ENCODE data around the gene ASB13.

The ASB13 gene

GRCh38 chr10:5666008-5666840 lies at the start of gene ASB13:
Gene ASB13, minus strand, starts transcription at chr10:5666595. Its CDS starts 44 bp downstream, at chr10:5666551.
- peak; percentile 33 for DNase-seq

GRCh38 chr10:5711642-5712041 lies 45.2 kb upstream of the ASB13 start:
- DNase-seq: no peak

GRCh38 chr10:5710859-5711258 lies 44.5 kb upstream of the ASB13 start:
- DNase-seq: no peak

DNA sequence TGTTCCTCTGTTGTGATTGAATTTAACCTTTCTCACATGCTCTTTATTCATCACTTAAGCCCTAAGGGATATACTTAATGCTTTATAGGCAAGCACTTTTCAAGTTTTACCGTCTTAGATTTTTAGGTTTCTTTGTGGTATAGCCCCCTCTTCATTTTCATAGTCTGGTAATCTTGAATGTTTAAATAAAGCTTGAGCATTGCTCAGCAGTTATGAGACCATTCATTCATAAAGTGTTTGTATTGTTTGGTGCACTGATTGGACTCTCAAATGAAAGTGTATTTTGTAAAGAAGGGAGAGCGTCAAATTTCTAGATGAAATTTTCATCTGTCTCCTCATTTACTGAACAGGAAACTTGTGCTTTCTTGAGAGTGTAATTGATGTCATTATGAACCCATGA lies 43.5 kb upstream of the ASB13 start:
- no peak for DNase-seq

DNA sequence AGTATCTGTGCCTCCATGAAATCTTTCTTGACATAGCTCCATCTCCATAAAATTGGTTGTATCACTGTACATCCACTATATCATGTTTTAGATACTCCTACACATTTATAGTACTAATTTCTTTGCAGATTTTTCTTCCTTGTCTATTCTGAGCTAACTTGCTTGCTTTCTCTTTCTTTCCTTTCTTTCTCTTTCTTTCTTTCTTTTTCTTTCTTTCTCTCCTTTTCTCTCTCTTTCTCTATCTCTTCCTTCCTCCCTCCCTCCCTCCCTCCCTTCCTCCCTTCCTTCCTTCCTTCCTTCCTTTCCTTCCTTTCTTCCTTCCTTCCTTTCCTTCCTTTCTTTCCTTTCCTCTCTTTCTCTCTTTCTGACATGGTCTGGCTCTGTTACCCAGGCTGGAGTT lies 42.0 kb upstream of the ASB13 start:
- DNase-seq: no peak

- no peak for DNase-seq
These were observed 31.7 kb upstream of the ASB13 start for GRCh38 chr10:5698062-5698461.

DNA sequence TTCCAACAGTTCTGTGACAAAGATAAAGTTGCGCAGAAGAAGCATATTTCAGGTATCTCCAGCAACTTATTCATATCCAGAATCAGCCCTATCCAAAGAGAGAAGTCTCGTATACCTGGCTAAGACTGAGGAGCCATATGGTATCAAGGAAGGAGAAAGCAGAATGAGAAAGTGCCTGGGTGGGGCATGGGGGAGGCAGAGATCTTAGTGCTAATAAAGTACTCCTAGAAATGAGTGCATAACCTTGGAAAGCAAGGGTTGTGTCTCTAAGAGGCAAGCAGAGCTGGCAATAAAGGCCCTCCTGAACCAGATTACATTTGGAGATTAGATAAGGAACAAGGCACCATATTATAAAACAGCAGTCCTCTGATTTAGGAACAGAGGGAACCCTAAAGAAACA lies 30.9 kb upstream of the ASB13 start:
- DNase-seq: no peak

DNA sequence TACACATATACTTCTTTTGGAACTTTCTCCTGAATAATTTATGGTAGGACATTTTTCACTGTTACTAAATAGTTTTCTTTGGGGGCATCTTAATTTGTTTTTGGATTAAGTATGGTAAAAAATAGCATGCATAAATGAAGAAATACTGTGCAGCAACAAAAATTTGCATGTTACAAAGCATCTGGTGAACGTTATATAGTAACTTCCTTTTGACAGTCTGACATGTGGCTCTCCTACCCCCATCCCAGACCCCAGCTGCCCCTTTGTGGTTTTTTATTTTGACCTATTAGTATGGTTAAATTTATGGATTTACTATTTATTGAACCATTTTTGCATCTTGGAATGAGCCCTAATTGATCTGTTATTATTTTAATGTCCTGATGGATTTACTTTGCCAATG lies 28.2 kb upstream of the ASB13 start:
- DNase-seq: no peak

- peak; percentile 38 for DNase-seq
These were observed 26.3 kb upstream of the ASB13 start for GRCh38 chr10:5692461-5693358.

DNA sequence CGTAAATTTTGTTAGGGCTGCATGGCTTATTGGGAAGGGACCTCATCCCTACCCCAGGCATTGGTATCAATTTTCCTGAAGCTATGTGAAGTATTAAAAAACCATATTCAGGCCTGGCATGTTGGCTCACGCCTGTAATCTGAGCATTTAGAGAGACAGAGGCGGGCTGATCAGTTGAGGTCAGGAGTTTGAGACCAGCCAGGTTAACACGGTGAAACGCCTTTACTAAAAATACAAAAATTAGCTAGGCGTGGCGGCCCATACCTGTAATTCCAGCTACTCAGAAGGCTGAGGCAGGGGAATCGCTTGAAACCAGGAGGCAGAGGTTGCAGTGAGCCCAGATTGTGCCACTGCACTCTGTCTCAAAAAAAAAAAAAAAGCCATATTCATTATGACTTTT lies 25.4 kb upstream of the ASB13 start:
- DNase-seq: no peak

DNA sequence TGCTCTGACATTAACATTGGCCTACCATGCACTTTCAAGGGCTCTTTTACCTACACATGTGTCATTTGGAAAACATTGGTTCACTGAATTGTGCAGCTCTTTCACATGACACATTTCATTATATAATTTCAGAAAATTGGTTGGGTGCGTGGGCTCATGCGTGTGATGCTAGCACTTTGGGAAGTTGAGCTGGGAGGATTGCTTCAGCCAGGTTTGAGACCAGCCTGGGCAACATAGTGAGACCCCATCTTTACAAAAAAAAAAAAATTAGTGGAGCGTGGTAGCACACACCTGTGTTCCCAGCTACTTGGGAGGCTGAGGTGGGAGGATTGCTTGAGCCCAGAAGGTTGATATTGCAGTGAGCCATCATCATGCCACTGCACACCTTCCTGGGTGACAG lies 22.2 kb upstream of the ASB13 start:
- DNase-seq: no peak

GRCh38 chr10:5685764-5686240 lies 19.4 kb upstream of the ASB13 start:
- DNase-seq: no peak

GRCh38 chr10:5684971-5685763 lies 18.8 kb upstream of the ASB13 start:
- DNase-seq: no peak

DNA sequence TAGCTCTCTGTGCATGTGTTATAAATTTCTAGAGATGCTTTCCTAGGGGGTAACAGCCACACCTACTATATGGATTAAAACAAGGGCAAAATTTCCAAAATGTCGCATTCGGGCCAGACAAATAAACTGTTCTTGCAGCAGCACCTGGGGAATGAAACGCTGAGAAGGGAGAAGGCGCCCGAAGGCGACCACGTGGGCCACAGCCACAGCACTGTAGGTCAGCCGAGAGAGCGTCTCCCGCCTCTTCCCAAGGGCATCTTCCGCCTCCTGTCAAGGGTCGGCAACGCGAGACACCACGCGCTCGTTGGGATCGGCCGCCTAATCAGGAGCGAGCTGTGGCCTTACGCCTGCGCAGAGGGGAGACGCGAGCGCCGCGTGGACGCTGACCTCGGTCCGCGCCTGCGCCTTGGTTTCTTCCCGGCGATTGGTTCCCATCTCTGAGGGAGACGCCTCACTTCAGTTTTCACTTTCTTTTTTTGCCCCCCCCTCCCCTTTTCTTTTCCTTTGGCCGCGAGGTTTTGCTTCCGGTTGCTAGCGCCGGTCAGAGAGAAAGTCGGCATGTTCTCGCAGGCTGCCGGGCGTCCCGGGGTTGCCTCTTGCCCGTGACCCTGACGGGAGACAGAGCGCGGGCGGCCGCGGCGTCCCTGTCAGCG lies 18.0 kb upstream of the ASB13 start, which contains the start of gene TASOR2:
TASOR2 (plus strand) TSS at position 521 of the 653 bp plus-strand sequence. CDS start 35,805 bp downstream, outside the sequence.
- peak; percentile 95 for DNase-seq

DNA sequence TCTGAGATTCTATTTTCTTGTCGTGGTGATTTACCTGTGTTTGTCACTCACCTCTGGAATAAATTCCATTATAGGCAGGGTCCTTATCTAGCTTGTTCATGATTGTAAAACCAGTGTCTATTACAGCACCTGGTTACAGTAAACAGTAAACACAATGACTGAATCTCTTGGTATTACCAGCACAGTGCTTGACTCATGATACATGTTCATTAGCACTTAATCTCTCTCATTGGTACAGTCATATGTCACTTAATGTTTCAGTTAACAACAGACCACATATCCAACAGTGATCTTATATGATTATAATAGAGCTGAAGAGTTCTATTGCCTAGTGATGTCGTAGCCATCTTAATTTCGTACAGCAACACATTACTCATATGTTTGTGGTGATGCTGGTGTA lies 16.7 kb upstream of the ASB13 start:
- DNase-seq: no peak

DNA sequence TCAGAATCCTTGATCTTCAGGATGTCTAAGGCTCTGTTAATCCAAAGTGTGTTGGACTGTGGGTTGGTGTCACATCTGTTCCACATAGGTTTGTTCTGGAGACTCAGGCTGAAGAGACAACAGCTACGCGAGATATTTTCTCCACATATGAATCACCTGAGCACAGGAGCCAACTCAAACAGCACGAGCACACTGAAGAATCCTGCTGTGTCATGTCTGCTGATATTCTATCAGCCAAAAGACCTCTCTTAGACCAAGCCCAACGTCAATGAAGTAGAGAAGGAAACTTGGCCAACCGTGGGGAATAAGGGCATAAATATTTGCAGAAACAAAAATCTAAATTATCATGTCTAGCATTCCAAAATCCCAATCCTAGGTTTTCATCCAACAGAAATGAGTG lies 15.5 kb upstream of the ASB13 start:
- DNase-seq: no peak

GRCh38 chr10:5679606-5680005 lies 13.2 kb upstream of the ASB13 start:
- DNase-seq: no peak

DNA sequence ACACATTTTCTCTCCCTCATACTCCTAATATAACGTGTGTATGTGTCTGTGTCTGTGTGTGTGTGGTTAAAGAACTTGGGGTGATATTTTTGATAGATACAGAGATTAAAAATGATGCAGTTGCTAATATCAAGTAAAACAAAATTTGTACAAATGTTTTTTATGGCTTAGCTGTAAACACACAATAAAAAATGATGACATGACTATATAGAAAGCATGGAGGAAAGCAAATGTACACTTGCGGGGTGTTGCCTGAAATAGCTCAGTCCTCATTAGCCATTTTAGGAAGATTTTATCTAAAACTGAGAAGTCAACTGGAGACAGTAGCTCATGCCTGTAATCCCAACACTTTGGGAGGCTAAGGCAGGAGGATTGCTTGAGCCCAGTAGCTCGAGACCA lies 12.6 kb upstream of the ASB13 start:
- DNase-seq: no peak

GRCh38 chr10:5678397-5679036 lies 12.1 kb upstream of the ASB13 start:
- no peak for DNase-seq

DNA sequence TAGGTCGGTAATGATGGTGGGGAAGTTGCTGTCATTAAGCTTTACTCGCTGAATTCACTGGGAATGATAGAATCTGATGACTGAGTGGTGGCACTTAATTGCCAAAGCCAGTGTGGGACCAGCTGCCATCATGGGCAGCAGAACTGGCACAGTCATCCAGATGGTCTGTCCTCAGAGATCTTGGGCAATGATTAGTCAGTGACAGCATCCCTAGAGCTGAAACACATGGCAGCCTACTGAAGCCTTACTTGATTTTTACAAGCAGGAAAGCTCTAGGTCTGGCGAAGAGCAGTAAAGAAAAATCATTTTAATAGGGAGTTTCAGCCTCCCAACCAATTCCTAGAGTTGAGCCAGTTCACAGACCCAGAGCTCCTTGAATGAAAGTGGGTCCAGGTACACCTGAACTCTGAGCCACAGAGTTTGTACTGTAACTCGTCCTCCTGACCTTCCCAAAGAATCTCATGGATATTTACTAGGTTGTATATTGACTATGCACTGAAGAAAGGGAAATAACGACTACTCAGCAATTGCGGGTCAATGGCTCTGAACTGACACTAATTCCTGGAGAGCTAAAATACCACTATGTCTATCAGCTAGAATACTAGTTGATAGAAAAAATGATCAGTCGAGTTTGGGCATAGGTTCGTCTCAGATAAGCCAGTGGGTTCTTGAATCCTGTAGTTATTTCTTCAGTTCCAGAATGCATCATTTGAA lies 4.4 kb upstream of the ASB13 start:
- no peak for DNase-seq

- DNase-seq: no peak
These were observed 3.2 kb upstream of the ASB13 start for GRCh38 chr10:5669604-5670003.

Data from NCI-H2227 treated with DMSO at 0.1 percent for 48 hours (cell line).